ENCODE results near the gene MAP3K14. TPM values are rescaled to one million over a fixed set of nuclear protein-coding genes. Genes with fewer than 3 reads are reported as not detected.
"Not testable (repeated sequence)": the region's sequence is repeated elsewhere in the genome, so short reads cannot be mapped to it uniquely, and the experiment has no call there.

Gene MAP3K14
- total RNA-seq, 1 donor from 2014 or later: 5.2 TPM

- H3K36me3 Mint-ChIP-seq (ENCODE audit: low read depth, unreplicated experiment): no peaks in the 10 kb centered on the region
- no peak overlapping the region for H3K4me3 Mint-ChIP-seq (ENCODE audit: unreplicated experiment)
- DNase-seq (ENCODE audit: low spot score): no peak
- peaks cover 15% of the 10 kb centered on the region for H3K4me1 Mint-ChIP-seq (ENCODE audit: unreplicated experiment)
- no peak overlapping the region for H3K27ac Mint-ChIP-seq (ENCODE audit: unreplicated experiment)
- no peaks in the 10 kb centered on the region for H3K9me3 Mint-ChIP-seq (ENCODE audit: unreplicated experiment)
- H3K27me3 Mint-ChIP-seq (ENCODE audit: unreplicated experiment): peaks cover 7% of the 10 kb centered on the region
- TF ChIP-seq, protein P1, sequence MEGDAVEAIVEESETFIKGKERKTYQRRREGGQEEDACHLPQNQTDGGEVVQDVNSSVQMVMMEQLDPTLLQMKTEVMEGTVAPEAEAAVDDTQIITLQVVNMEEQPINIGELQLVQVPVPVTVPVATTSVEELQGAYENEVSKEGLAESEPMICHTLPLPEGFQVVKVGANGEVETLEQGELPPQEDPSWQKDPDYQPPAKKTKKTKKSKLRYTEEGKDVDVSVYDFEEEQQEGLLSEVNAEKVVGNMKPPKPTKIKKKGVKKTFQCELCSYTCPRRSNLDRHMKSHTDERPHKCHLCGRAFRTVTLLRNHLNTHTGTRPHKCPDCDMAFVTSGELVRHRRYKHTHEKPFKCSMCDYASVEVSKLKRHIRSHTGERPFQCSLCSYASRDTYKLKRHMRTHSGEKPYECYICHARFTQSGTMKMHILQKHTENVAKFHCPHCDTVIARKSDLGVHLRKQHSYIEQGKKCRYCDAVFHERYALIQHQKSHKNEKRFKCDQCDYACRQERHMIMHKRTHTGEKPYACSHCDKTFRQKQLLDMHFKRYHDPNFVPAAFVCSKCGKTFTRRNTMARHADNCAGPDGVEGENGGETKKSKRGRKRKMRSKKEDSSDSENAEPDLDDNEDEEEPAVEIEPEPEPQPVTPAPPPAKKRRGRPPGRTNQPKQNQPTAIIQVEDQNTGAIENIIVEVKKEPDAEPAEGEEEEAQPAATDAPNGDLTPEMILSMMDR (IDR thresholded peaks at IDR 0.05; ENCODE audit: unreplicated experiment): no peak
Measured at GRCh38 chr17:45351831-45352230, 35.0 kb upstream of the MAP3K14 start.

- Mint-ChIP-seq H3K4me1 (ENCODE audit: unreplicated experiment) (peaks cover 5% of the 10 kb centered on the region), H3K27me3 (ENCODE audit: unreplicated experiment) (no peaks in the 10 kb centered on the region)
Measured at GRCh38 chr17:45347444-45347843, 30.6 kb upstream of the MAP3K14 start.

DNA sequence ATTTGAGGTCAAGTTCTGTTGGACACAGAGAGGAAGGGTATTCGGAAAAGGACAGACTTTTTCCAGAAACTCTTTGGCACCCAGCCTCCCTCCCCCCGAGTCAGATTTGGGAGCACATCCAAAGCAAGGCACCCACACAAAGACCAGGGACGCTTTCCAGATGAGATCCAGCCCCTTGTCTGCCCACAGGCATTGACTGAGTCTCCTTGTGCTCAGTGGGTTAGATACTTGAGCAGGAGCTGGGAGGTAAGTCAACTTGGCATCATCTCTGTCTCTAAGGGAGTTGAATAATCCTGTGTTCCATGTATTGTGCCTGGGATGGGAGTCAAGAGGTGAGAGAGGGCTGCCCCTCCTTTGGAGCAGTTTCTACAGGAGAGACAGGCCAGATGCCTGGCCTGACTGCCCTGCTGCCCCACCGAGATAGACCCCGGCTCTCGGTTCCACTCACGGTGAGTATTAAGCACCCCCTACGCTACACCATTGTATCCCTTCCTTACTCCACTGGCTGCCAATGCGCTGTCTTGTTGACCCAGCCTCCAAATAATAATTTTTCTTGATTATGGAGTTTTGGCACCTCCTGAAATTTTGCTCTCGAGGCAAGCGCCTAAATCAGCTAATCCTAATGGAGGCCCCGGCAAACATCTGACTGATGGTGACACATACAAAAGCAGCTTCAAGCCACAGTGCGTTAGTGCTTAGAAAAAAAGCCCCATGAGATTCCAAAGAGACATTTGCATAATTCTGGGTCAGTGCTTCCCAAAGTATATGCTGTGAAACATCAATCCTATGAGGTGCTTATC is 29.6 kb upstream of the MAP3K14 start:
- no peak overlapping the region for H3K4me3 Mint-ChIP-seq (ENCODE audit: unreplicated experiment)
- H3K27me3 Mint-ChIP-seq (ENCODE audit: unreplicated experiment): no peaks in the 10 kb centered on the region
- H3K36me3 Mint-ChIP-seq (ENCODE audit: low read depth, unreplicated experiment): no peaks in the 10 kb centered on the region
- DNase-seq (ENCODE audit: low spot score): no peak
- TF ChIP-seq, protein P1 (IDR thresholded peaks at IDR 0.05; ENCODE audit: unreplicated experiment): no peak
- H3K9me3 Mint-ChIP-seq (ENCODE audit: unreplicated experiment): no peaks in the 10 kb centered on the region
- peaks cover 15% of the 10 kb centered on the region for H3K4me1 Mint-ChIP-seq (ENCODE audit: unreplicated experiment)
- no peak overlapping the region for H3K27ac Mint-ChIP-seq (ENCODE audit: unreplicated experiment)

More at GRCh38 chr17:45347444-45347843, 30.6 kb upstream of the MAP3K14 start:
- Mint-ChIP-seq H3K27ac (ENCODE audit: unreplicated experiment) (no peak overlapping the region), H3K9me3 (ENCODE audit: unreplicated experiment) (no peaks in the 10 kb centered on the region), H3K4me3 (ENCODE audit: unreplicated experiment) (no peak overlapping the region), H3K36me3 (ENCODE audit: low read depth, unreplicated experiment) (no peaks in the 10 kb centered on the region)
- TF ChIP-seq, protein P1 (IDR thresholded peaks at IDR 0.05; ENCODE audit: unreplicated experiment): no peak
- no peak for DNase-seq (ENCODE audit: low spot score)

- H3K4me3 Mint-ChIP-seq (ENCODE audit: unreplicated experiment): no peak overlapping the region
- no peak for DNase-seq (ENCODE audit: low spot score)
- H3K36me3 Mint-ChIP-seq (ENCODE audit: low read depth, unreplicated experiment): no peaks in the 10 kb centered on the region
- no peaks in the 10 kb centered on the region for H3K27me3 Mint-ChIP-seq (ENCODE audit: unreplicated experiment)
- no peak overlapping the region for H3K27ac Mint-ChIP-seq (ENCODE audit: unreplicated experiment)
- TF ChIP-seq, protein P1 (IDR thresholded peaks at IDR 0.05; ENCODE audit: unreplicated experiment): no peak
- peaks cover 17% of the 10 kb centered on the region for H3K4me1 Mint-ChIP-seq (ENCODE audit: unreplicated experiment)
- no peaks in the 10 kb centered on the region for H3K9me3 Mint-ChIP-seq (ENCODE audit: unreplicated experiment)
Measured at GRCh38 chr17:45345554-45346215, 28.9 kb upstream of the MAP3K14 start.

- Mint-ChIP-seq H3K27ac (ENCODE audit: unreplicated experiment) (no peak overlapping the region), H3K4me1 (ENCODE audit: unreplicated experiment) (peaks cover 17% of the 10 kb centered on the region), H3K4me3 (ENCODE audit: unreplicated experiment) (no peak overlapping the region), H3K9me3 (ENCODE audit: unreplicated experiment) (no peaks in the 10 kb centered on the region), H3K27me3 (ENCODE audit: unreplicated experiment) (no peaks in the 10 kb centered on the region), H3K36me3 (ENCODE audit: low read depth, unreplicated experiment) (no peaks in the 10 kb centered on the region)
- DNase-seq (ENCODE audit: low spot score): no peak
- TF ChIP-seq, protein P1 (IDR thresholded peaks at IDR 0.05; ENCODE audit: unreplicated experiment): no peak
Measured at GRCh38 chr17:45345246-45345553, 28.4 kb upstream of the MAP3K14 start.

DNA sequence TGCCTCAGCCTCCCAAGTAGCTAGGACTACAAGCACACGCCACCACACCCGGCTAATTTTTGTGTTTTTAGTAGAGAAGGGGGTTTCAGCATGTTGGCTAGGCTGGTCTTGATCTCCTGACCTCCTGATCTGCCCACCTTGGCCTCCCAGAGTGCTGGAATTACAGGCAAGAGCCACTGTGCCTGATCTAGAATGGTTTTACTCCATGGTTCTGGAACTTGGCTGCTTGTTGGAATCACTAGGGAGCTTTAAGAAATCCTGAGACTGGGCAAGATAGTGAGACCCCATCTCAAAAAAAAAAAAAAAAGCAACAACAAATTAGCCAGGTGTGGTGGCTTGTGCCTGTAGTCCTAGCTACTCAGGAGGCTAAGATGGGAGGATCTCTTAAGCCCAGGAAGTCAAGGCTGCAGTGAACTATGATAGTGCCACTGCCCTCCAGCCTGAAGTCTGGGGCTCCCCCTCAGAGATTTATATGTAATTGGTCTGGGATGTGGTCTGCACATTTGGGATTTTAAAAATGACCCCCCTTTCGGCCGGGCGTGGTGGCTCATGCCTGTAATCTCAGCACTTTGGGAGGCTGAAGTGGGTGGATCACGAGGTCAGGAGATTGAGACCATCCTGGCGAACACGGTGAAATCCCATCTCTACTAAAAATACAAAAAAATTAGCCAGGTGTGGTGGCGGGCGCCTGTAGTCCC is 27.3 kb upstream of the MAP3K14 start:
- not testable (repeated sequence) for H3K36me3 Mint-ChIP-seq (ENCODE audit: low read depth, unreplicated experiment); H3K27ac Mint-ChIP-seq (ENCODE audit: unreplicated experiment)
- H3K4me1 Mint-ChIP-seq (ENCODE audit: unreplicated experiment): peaks cover 25% of the 10 kb centered on the region

More for the DNA sequence above, 27.3 kb upstream of the MAP3K14 start:
- not testable (repeated sequence) for H3K27me3 Mint-ChIP-seq (ENCODE audit: unreplicated experiment); H3K4me3 Mint-ChIP-seq (ENCODE audit: unreplicated experiment); DNase-seq (ENCODE audit: low spot score); H3K9me3 Mint-ChIP-seq (ENCODE audit: unreplicated experiment)

All from endothelial cell (in vitro differentiated cells).